ENCODE results near the gene TACR1. TPM values are rescaled to one million over a fixed set of nuclear protein-coding genes. Genes with fewer than 3 reads are reported as not detected.

TACR1 gene
- total RNA-seq, 4 donors from 2014 or later: 1.2 to 6.5 (median 2.7) TPM

- Histone ChIP-seq H3K4me3 (no peak overlapping the region), H3K4me1 (no peaks in the 10 kb centered on the region), H3K9me3 (no peaks in the 10 kb centered on the region), H3K27ac (replicated peaks in 1 of 4) (no peak overlapping the region), H3K27me3 (no peaks in the 10 kb centered on the region), H3K36me3 (no peaks in the 10 kb centered on the region)
- intact Hi-C loops (cut with DNase I): no loop called here
- no peak for TF ChIP-seq POLR2A (IDR thresholded peaks at IDR 0.05; ENCODE audit: low read depth)
- no peak for TF ChIP-seq POLR2AphosphoS5 (IDR thresholded peaks at IDR 0.05)
- TF ChIP-seq EP300 (IDR thresholded peaks at IDR 0.05): no peak
- TF ChIP-seq CTCF (IDR thresholded peaks at IDR 0.05): no peak
- peak; percentile 21 for DNase-seq (ENCODE audit: extremely low spot score)
Measured at GRCh38 chr2:75006041-75006440, 193.3 kb downstream of the TACR1 start.

- H3K9me3 ChIP-seq: no peaks in the 10 kb centered on the region
- TF ChIP-seq POLR2AphosphoS5 (IDR thresholded peaks at IDR 0.05) (no peak), CTCF (IDR thresholded peaks at IDR 0.05) (no peak), POLR2A (IDR thresholded peaks at IDR 0.05; ENCODE audit: low read depth) (no peak), EP300 (IDR thresholded peaks at IDR 0.05) (no peak)
- no peaks in the 10 kb centered on the region for H3K36me3 ChIP-seq
- no peaks in the 10 kb centered on the region for H3K27me3 ChIP-seq
- WGBS: 75% methylated on average over 2 of the region's 2 CpGs
- intact Hi-C loops (cut with DNase I): no loop called here
- H3K4me3 ChIP-seq: no peak overlapping the region
- no peak overlapping the region for H3K27ac ChIP-seq (replicated peaks in 1 of 4)
- DNase-seq (ENCODE audit: extremely low spot score): no peak
- H3K4me1 ChIP-seq: no peaks in the 10 kb centered on the region
Measured at GRCh38 chr2:75003773-75004172, 195.5 kb downstream of the TACR1 start.

GRCh38 chr2:75003276-75003675 is 196.0 kb downstream of the TACR1 start:
- 70% methylated on average over 2 of the region's 2 CpGs for WGBS
- no peak for DNase-seq (ENCODE audit: extremely low spot score)
- TF ChIP-seq POLR2A (IDR thresholded peaks at IDR 0.05; ENCODE audit: low read depth): no peak
- no peak for TF ChIP-seq EP300 (IDR thresholded peaks at IDR 0.05)
- no peak for TF ChIP-seq POLR2AphosphoS5 (IDR thresholded peaks at IDR 0.05)
- TF ChIP-seq CTCF (IDR thresholded peaks at IDR 0.05): no peak

GRCh38 chr2:75002007-75002406 is 197.3 kb downstream of the TACR1 start:
- intact Hi-C loops (cut with DNase I): no loop called here
- Histone ChIP-seq H3K36me3 (no peaks in the 10 kb centered on the region), H3K9me3 (peaks cover 0 to 6% (median 0%) of the 10 kb centered on the region in 4 donors), H3K27me3 (no peaks in the 10 kb centered on the region), H3K4me1 (no peaks in the 10 kb centered on the region), H3K27ac (replicated peaks in 1 of 4) (no peak overlapping the region), H3K4me3 (no peak overlapping the region)
- no peak for TF ChIP-seq POLR2AphosphoS5 (IDR thresholded peaks at IDR 0.05)
- no peak for TF ChIP-seq EP300 (IDR thresholded peaks at IDR 0.05)
- no peak for TF ChIP-seq POLR2A (IDR thresholded peaks at IDR 0.05; ENCODE audit: low read depth)
- TF ChIP-seq CTCF (IDR thresholded peaks at IDR 0.05): no peak
- DNase-seq (ENCODE audit: extremely low spot score): no peak
- WGBS: 87% methylated on average over 3 of the region's 3 CpGs

More at GRCh38 chr2:75003276-75003675, 196.0 kb downstream of the TACR1 start:
- Histone ChIP-seq H3K36me3 (no peaks in the 10 kb centered on the region), H3K27me3 (no peaks in the 10 kb centered on the region), H3K4me1 (no peaks in the 10 kb centered on the region), H3K27ac (replicated peaks in 1 of 4) (no peak overlapping the region), H3K4me3 (no peak overlapping the region), H3K9me3 (peaks cover 0 to 2% (median 0%) of the 10 kb centered on the region in 4 donors)
- intact Hi-C loops (cut with DNase I): no loop called here

GRCh38 chr2:74999468-74999867 is 199.9 kb downstream of the TACR1 start:
- Histone ChIP-seq H3K36me3 (no peaks in the 10 kb centered on the region), H3K4me3 (no peak overlapping the region), H3K27me3 (no peaks in the 10 kb centered on the region), H3K27ac (replicated peaks in 1 of 4) (no peak overlapping the region), H3K9me3 (peaks cover 0 to 6% (median 0%) of the 10 kb centered on the region in 4 donors), H3K4me1 (no peaks in the 10 kb centered on the region)
- WGBS: 94% methylated on average over 5 of the region's 5 CpGs
- TF ChIP-seq CTCF (IDR thresholded peaks at IDR 0.05) (no peak), POLR2AphosphoS5 (IDR thresholded peaks at IDR 0.05) (no peak), POLR2A (IDR thresholded peaks at IDR 0.05; ENCODE audit: low read depth) (no peak), EP300 (IDR thresholded peaks at IDR 0.05) (no peak)
- DNase-seq (ENCODE audit: extremely low spot score): no peak
- intact Hi-C loops (cut with DNase I): no loop called here
